Erythroblast (primary cell): ENCODE measurements around the gene IFNLR1.

Experiments
- GATA1 ChIP-seq: IDR thresholded peaks from 2 replicates; pipeline ENCODE4 v1.6.1; 2011; ENCODE audit warnings: low read depth, mild to moderate bottlenecking, control low read depth, low read length, moderate library complexity
- POLR2A ChIP-seq: IDR thresholded peaks from 2 replicates; pipeline ENCODE4 v1.6.1; 2011; ENCODE audit warnings: mild to moderate bottlenecking, low read length

DNA sequence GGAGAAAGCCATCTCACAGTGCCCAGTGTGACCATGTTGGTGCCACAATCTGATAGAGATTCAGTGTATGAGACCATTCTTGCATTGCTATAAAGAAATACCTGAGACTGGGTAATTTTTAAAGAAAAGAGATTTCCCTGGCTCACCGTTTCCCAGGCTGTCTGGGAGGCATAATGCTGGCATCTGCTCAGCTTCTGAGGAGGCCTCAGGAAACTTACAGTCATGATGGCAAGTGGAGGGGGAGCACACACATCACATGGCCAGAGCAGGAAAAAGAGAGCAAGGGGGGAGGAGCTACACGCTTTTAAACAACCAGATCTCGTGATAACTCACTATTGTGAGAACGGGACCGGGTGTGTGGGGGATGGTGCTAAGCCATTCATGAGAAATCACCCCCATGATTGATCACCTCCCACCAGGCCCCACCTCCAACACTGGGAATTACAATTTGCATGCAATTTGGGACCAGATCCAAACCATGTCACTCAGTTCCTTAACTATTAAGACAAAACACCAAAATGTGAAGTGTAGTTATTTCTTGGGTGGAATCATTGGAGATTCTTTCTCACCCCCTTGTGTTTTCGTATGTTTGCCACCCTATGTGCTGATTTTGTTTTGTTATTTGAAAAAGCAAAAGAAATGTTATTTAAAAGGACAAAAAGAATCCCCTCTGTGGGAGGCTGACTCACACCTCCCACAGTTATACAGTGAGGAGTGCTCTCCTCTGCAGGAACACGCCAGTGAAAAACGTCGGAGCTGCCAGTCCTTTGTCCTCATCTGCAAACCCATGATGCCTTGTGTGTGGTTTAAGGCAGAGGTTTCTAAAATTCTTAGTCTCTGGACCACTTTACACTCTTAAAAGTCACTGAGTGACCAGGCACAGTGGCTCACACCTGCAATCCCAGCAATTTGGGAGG lies 46.9 kb upstream of the IFNLR1 start:
- TF ChIP-seq POLR2A (no peak), GATA1 (no peak)
